ENCODE results near the gene DOCK10. TPM values are rescaled to one million over a fixed set of nuclear protein-coding genes. Genes with fewer than 3 reads are reported as not detected.

The DOCK10 gene
- total and polyA plus RNA-seq, 8 donors: 0.89 to 33.8 (median 3.2) TPM

DNA sequence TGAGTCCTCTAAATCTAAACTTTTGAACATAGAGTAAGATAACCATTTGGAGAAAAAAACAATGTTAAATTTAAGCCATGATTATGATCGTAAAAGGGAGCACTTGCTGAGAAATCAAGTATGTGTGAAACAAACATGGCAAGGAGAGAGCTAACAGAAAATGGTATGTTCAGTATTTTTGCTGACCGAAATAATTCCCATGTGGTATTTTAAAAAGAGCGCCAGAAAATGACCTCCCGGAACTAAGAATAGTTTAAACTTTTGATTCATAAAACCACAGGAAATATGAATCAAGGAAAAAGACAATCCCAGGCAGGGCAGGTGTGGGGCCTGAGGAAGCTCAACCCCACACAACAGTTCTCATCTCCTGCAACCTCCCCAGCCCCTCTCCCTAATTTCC is 74.2 kb downstream of the DOCK10 start:
- H3K36me3 ChIP-seq: no peaks in the 10 kb centered on the region
- WGBS, 5 donors: 69 to 87% (median 79%) methylated on average over 4 of the region's 4 CpGs
- no peak for DNase-seq
- peaks cover 0 to 10% (median 8%) of the 10 kb centered on the region in 4 donors for H3K4me1 ChIP-seq
- TF ChIP-seq POLR2AphosphoS5 (IDR thresholded peaks at IDR 0.05) (no peak), POLR2A (IDR thresholded peaks at IDR 0.05) (no peak), EP300 (IDR thresholded peaks at IDR 0.05) (no peak), CTCF (IDR thresholded peaks at IDR 0.05) (no peak)
- intact Hi-C loops (cut with DNase I; ENCODE audit: low total_unique reads): no loop called here
- H3K27ac ChIP-seq: no peak overlapping the region
- H3K9me3 ChIP-seq: no peaks in the 10 kb centered on the region
- H3K4me3 ChIP-seq: no peak overlapping the region
- no peaks in the 10 kb centered on the region for H3K27me3 ChIP-seq

DNA sequence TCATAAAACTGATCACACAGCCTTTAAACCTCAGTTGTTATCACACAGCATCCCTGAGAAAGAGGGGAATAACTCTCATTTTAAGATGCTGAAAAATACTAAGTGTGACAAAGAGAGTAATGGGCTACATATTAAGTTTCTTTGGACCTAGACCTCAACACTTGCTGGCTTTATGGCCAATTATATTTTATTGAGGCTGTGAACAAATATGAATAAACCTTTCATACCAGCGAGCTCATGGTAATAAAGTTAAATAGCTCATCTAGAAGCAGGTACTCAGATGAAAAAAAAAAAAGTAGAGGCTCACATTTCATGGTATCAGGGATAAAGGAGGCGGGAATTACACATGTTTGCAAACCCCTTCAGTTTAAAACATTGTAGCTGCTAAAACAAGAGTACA is 75.7 kb downstream of the DOCK10 start:
- Histone ChIP-seq H3K4me3 (no peak overlapping the region), H3K4me1 (peaks cover 0 to 10% (median 8%) of the 10 kb centered on the region in 4 donors), H3K27ac (no peak overlapping the region), H3K36me3 (no peaks in the 10 kb centered on the region), H3K9me3 (no peaks in the 10 kb centered on the region), H3K27me3 (no peaks in the 10 kb centered on the region)
- no peak for DNase-seq
- TF ChIP-seq CTCF (IDR thresholded peaks at IDR 0.05) (no peak), EP300 (IDR thresholded peaks at IDR 0.05) (no peak), POLR2A (IDR thresholded peaks at IDR 0.05) (no peak), POLR2AphosphoS5 (IDR thresholded peaks at IDR 0.05) (no peak)
- intact Hi-C loops (cut with DNase I; ENCODE audit: low total_unique reads): no loop called here
- 84 to 94% (median 88%) methylated on average over 2 of the region's 2 CpGs for WGBS, 5 donors

DNA sequence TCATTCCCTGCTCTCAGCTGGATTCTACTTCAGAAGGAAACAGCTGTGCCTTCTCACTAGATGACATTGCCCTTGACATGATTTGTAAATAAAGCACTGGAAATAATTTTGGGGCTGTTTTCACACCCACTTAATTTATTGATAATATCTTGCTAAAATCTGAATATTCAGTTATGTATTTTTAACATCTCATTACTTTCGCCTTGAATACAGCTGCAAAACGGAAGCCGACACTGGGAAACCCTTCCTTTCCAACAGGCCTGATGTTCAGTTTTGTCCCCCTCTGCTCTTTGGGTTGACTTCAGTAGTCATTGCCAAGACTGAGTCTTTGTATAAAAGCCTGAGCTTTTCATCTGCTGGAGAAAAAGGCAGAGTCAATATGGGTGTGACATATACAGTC is 82.7 kb downstream of the DOCK10 start:
- intact Hi-C loops (cut with DNase I; ENCODE audit: low total_unique reads): no loop called here
- Histone ChIP-seq H3K4me3 (no peak overlapping the region), H3K9me3 (no peaks in the 10 kb centered on the region), H3K36me3 (no peaks in the 10 kb centered on the region), H3K4me1 (no peaks in the 10 kb centered on the region), H3K27me3 (no peaks in the 10 kb centered on the region), H3K27ac (no peak overlapping the region)
- no peak for TF ChIP-seq EP300 (IDR thresholded peaks at IDR 0.05)
- no peak for TF ChIP-seq POLR2AphosphoS5 (IDR thresholded peaks at IDR 0.05)
- TF ChIP-seq CTCF (IDR thresholded peaks at IDR 0.05): no peak
- TF ChIP-seq POLR2A (IDR thresholded peaks at IDR 0.05): no peak
- no peak for DNase-seq
- 78 to 88% (median 83%) methylated on average over 3 of the region's 3 CpGs for WGBS, 5 donors

DNA sequence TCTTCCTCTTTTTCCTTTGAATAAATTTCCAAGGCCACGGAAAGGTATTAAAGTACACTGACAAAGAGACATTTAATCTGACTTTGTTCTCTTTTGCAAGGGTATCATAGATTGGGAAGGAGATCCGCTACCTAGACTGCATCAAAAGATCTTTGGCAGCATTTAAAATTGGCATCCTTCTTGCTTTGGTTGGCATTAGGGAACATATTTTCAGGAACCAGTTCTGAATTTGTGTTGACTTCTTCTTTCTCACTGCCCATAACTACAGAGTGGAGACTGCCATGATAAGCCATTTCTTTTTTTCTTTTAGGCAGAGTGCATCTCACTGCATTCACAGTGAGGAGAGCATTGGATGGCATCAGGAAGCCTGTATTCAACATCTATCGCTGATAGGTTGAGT is 83.4 kb downstream of the DOCK10 start:
- TF ChIP-seq POLR2AphosphoS5 (IDR thresholded peaks at IDR 0.05): no peak
- no peak for TF ChIP-seq POLR2A (IDR thresholded peaks at IDR 0.05)
- no peak for TF ChIP-seq EP300 (IDR thresholded peaks at IDR 0.05)
- no peak for TF ChIP-seq CTCF (IDR thresholded peaks at IDR 0.05)
- 82 to 96% (median 90%) methylated on average over 3 of the region's 3 CpGs for WGBS, 5 donors
- Histone ChIP-seq H3K27ac (peak overlapping the region in 1 of 5 donors; percentile 57), H3K36me3 (no peaks in the 10 kb centered on the region), H3K4me3 (no peak overlapping the region), H3K27me3 (no peaks in the 10 kb centered on the region), H3K4me1 (no peaks in the 10 kb centered on the region), H3K9me3 (no peaks in the 10 kb centered on the region)
- DNase-seq: no peak
- intact Hi-C loops (cut with DNase I; ENCODE audit: low total_unique reads): no loop called here

All from stomach (tissue), 9 donors.